WTC11 (cell line): ENCODE results near the gene PCSK1N.

Source experiments
- CBFB ChIP-seq: sonication (generic); formaldehyde crosslinking; IDR thresholded peaks from 2 replicates; pipeline ENCODE4 v1.8.1; 2022; ENCODE audit warnings: mild to moderate bottlenecking, low read depth, missing genetic modification reagents
- CREM ChIP-seq: sonication (generic); formaldehyde crosslinking; IDR thresholded peaks from 2 replicates; pipeline ENCODE4 v1.8.1; 2022; ENCODE audit warnings: mild to moderate bottlenecking, missing genetic modification reagents, moderate library complexity
- ESRRA ChIP-seq: sonication (generic); formaldehyde crosslinking; IDR thresholded peaks from 2 replicates; pipeline ENCODE4 v1.8.1; 2022; ENCODE audit warnings: mild to moderate bottlenecking, missing genetic modification reagents, borderline replicate concordance
- KAT7 ChIP-seq: sonication (generic); formaldehyde crosslinking; IDR thresholded peaks from 2 replicates; pipeline ENCODE4 v1.8.1; 2023; ENCODE audit warnings: missing genetic modification reagents, mild to moderate bottlenecking, borderline replicate concordance
- TEAD4 ChIP-seq: sonication (generic); formaldehyde crosslinking; IDR thresholded peaks from 2 replicates; pipeline ENCODE4 v1.8.0; 2022; ENCODE audit warnings: mild to moderate bottlenecking, missing genetic modification reagents
- ZNF232 ChIP-seq: sonication (generic); formaldehyde crosslinking; IDR thresholded peaks from 2 replicates; pipeline ENCODE4 v1.8.0; 2022; ENCODE audit warnings: mild to moderate bottlenecking, missing genetic modification reagents
- ZNF263 ChIP-seq: sonication (generic); formaldehyde crosslinking; IDR thresholded peaks from 2 replicates; pipeline ENCODE4 v1.8.1; 2022; ENCODE audit warnings: low read depth, mild to moderate bottlenecking, moderate library complexity, missing genetic modification reagents
- TF ChIP-seq, protein P1 (sequence below): fragments of 200-600 bp; IDR thresholded peaks from 2 replicates; pipeline ENCODE4 v1.8.0; 2022; ENCODE audit warnings: antibody characterized with exemption
- TF ChIP-seq, protein P2 (sequence below): sonication (generic); formaldehyde crosslinking; IDR thresholded peaks from 2 replicates; pipeline ENCODE4 v1.8.1; 2022; ENCODE audit warnings: missing genetic modification reagents, borderline replicate concordance
- TF ChIP-seq, protein P3 (sequence below): sonication (generic); formaldehyde crosslinking; conservative IDR thresholded peaks from 2 replicates; pipeline ENCODE4 v1.8.1; 2022; ENCODE audit warnings: mild to moderate bottlenecking, missing genetic modification reagents
- TF ChIP-seq, protein P4 (sequence below): sonication (generic); formaldehyde crosslinking; IDR thresholded peaks from 2 replicates; pipeline ENCODE4 v1.8.0; 2022; ENCODE audit warnings: mild to moderate bottlenecking, missing genetic modification reagents
- TF ChIP-seq, protein P5 (sequence below): sonication (generic); formaldehyde crosslinking; IDR thresholded peaks from 2 replicates; pipeline ENCODE4 v1.8.0; 2022; ENCODE audit warnings: mild to moderate bottlenecking, missing genetic modification reagents
- TF ChIP-seq, protein P6 (sequence below): sonication (generic); formaldehyde crosslinking; IDR thresholded peaks from 2 replicates; pipeline ENCODE4 v1.8.1; 2023; ENCODE audit warnings: mild to moderate bottlenecking, missing genetic modification reagents, borderline replicate concordance
- TF ChIP-seq, protein P7 (sequence below): sonication (generic); formaldehyde crosslinking; IDR thresholded peaks from 2 replicates; pipeline ENCODE4 v1.8.0; 2022; ENCODE audit warnings: mild to moderate bottlenecking, missing genetic modification reagents

DNA sequence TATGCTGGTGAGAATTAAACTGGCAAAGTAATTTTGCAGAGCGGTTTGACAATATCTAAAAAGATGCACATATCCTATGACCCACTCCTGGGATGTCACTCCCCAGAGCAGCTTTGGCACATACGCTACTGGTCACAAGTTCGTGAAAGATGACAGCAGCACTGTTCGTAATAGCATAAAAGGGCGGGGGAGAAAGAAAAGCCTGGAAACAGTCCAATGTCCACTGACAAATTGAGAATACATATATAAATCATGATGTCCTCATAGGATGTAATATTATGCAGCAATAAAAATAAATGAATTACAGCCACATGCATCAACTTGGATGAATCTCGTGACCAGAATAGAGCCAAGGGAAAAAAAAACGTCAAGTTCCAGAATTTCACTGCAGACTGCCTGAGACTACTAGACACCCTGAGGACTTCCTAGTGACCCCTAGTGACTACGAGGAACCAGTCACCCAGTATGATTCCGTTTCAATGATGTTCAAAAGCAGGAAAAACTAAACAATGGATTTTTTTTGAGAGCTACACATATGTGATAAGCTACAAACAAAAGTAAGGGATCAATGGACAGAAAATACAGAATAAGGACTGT lies 1.8 kb downstream of the PCSK1N start:
- TF ChIP-seq, protein P1, sequence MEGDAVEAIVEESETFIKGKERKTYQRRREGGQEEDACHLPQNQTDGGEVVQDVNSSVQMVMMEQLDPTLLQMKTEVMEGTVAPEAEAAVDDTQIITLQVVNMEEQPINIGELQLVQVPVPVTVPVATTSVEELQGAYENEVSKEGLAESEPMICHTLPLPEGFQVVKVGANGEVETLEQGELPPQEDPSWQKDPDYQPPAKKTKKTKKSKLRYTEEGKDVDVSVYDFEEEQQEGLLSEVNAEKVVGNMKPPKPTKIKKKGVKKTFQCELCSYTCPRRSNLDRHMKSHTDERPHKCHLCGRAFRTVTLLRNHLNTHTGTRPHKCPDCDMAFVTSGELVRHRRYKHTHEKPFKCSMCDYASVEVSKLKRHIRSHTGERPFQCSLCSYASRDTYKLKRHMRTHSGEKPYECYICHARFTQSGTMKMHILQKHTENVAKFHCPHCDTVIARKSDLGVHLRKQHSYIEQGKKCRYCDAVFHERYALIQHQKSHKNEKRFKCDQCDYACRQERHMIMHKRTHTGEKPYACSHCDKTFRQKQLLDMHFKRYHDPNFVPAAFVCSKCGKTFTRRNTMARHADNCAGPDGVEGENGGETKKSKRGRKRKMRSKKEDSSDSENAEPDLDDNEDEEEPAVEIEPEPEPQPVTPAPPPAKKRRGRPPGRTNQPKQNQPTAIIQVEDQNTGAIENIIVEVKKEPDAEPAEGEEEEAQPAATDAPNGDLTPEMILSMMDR: no peak
- no peak for TF ChIP-seq KAT7 (CRISPR knock-in tag)
- TF ChIP-seq, protein P2, sequence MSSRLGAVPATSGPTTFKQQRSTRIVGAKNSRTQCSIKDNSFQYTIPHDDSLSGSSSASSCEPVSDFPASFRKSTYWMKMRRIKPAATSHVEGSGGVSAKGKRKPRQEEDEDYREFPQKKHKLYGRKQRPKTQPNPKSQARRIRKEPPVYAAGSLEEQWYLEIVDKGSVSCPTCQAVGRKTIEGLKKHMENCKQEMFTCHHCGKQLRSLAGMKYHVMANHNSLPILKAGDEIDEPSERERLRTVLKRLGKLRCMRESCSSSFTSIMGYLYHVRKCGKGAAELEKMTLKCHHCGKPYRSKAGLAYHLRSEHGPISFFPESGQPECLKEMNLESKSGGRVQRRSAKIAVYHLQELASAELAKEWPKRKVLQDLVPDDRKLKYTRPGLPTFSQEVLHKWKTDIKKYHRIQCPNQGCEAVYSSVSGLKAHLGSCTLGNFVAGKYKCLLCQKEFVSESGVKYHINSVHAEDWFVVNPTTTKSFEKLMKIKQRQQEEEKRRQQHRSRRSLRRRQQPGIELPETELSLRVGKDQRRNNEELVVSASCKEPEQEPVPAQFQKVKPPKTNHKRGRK (CRISPR knock-in tag): no peak
- TF ChIP-seq, protein P3, sequence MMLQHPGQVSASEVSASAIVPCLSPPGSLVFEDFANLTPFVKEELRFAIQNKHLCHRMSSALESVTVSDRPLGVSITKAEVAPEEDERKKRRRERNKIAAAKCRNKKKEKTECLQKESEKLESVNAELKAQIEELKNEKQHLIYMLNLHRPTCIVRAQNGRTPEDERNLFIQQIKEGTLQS (CRISPR knock-in tag): no peak
- TF ChIP-seq, protein P4, sequence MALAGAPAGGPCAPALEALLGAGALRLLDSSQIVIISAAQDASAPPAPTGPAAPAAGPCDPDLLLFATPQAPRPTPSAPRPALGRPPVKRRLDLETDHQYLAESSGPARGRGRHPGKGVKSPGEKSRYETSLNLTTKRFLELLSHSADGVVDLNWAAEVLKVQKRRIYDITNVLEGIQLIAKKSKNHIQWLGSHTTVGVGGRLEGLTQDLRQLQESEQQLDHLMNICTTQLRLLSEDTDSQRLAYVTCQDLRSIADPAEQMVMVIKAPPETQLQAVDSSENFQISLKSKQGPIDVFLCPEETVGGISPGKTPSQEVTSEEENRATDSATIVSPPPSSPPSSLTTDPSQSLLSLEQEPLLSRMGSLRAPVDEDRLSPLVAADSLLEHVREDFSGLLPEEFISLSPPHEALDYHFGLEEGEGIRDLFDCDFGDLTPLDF (CRISPR knock-in tag): no peak
- TF ChIP-seq ZNF232 (CRISPR knock-in tag): no peak
- TF ChIP-seq, protein P5, sequence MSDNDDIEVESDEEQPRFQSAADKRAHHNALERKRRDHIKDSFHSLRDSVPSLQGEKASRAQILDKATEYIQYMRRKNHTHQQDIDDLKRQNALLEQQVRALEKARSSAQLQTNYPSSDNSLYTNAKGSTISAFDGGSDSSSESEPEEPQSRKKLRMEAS (CRISPR knock-in tag): no peak
- TF ChIP-seq TEAD4 (CRISPR knock-in tag): no peak
- TF ChIP-seq CREM (CRISPR knock-in tag): no peak
- TF ChIP-seq, protein P6, sequence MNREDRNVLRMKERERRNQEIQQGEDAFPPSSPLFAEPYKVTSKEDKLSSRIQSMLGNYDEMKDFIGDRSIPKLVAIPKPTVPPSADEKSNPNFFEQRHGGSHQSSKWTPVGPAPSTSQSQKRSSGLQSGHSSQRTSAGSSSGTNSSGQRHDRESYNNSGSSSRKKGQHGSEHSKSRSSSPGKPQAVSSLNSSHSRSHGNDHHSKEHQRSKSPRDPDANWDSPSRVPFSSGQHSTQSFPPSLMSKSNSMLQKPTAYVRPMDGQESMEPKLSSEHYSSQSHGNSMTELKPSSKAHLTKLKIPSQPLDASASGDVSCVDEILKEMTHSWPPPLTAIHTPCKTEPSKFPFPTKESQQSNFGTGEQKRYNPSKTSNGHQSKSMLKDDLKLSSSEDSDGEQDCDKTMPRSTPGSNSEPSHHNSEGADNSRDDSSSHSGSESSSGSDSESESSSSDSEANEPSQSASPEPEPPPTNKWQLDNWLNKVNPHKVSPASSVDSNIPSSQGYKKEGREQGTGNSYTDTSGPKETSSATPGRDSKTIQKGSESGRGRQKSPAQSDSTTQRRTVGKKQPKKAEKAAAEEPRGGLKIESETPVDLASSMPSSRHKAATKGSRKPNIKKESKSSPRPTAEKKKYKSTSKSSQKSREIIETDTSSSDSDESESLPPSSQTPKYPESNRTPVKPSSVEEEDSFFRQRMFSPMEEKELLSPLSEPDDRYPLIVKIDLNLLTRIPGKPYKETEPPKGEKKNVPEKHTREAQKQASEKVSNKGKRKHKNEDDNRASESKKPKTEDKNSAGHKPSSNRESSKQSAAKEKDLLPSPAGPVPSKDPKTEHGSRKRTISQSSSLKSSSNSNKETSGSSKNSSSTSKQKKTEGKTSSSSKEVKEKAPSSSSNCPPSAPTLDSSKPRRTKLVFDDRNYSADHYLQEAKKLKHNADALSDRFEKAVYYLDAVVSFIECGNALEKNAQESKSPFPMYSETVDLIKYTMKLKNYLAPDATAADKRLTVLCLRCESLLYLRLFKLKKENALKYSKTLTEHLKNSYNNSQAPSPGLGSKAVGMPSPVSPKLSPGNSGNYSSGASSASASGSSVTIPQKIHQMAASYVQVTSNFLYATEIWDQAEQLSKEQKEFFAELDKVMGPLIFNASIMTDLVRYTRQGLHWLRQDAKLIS (CRISPR knock-in tag): no peak
- TF ChIP-seq, protein P7, sequence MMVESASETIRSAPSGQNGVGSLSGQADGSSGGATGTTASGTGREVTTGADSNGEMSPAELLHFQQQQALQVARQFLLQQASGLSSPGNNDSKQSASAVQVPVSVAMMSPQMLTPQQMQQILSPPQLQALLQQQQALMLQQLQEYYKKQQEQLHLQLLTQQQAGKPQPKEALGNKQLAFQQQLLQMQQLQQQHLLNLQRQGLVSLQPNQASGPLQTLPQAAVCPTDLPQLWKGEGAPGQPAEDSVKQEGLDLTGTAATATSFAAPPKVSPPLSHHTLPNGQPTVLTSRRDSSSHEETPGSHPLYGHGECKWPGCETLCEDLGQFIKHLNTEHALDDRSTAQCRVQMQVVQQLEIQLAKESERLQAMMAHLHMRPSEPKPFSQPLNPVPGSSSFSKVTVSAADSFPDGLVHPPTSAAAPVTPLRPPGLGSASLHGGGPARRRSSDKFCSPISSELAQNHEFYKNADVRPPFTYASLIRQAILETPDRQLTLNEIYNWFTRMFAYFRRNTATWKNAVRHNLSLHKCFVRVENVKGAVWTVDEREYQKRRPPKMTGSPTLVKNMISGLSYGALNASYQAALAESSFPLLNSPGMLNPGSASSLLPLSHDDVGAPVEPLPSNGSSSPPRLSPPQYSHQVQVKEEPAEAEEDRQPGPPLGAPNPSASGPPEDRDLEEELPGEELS (CRISPR knock-in tag): no peak
- no peak for TF ChIP-seq ZNF263 (CRISPR knock-in tag)
- no peak for TF ChIP-seq ESRRA (CRISPR knock-in tag)
- no peak for TF ChIP-seq CBFB (CRISPR knock-in tag)
